RCC 7860 (cell line): Measurements from ENCODE around the gene DDX50.
"Not testable (repeated sequence)": the region's sequence is repeated elsewhere in the genome, so short reads cannot be mapped to it uniquely, and the experiment has no call there.

Experiments
- DNase-seq: peaks from one replicate; pipeline ENCODE4 v3.0.0-alpha.2; 2015; ENCODE audit warnings: low spot score
- FAIRE-seq: peaks from 2 replicates; lab custom pipeline; 2012; peaks lifted over from hg19 to GRCh38; lab: Jason Lieb, UNC

DDX50 gene

GRCh38 chr10:68975936-68976473 is 74.9 kb downstream of the DDX50 start:
- FAIRE-seq, DNase-seq: not testable (repeated sequence)

- FAIRE-seq, DNase-seq: not testable (repeated sequence)
Measured at GRCh38 chr10:68979738-68980137, 78.6 kb downstream of the DDX50 start.

- FAIRE-seq = no peak
- DNase-seq = no peak
Measured at GRCh38 chr10:68981074-68981473, 80.0 kb downstream of the DDX50 start.

GRCh38 chr10:68982389-68982788 is 81.3 kb downstream of the DDX50 start:
- no peak for DNase-seq
- FAIRE-seq = no peak

DNA sequence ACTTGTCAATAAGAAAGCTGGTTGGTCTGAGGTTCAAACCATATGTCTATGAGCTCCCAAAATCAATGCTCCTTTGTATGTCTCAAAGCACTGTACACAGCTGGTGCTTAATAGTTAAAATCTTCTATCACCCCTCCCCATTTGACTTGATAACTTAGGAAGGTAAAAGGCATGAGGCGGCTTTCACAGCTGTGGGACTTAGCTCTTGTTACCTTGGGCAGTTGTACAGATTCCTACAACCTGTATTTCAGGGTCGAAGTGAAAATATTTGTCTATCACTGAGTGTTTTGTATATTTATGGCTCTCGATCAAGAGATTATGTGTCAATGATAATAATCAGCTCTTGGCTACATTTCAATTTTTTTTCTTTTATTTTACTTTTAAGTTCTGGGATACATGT is 86.5 kb downstream of the DDX50 start:
- DNase-seq (no peak), FAIRE-seq (no peak)

GRCh38 chr10:68988530-68989316 is 87.6 kb downstream of the DDX50 start, which contains the start of gene KIFBP:
KIFBP (plus strand) TSS chr10:68988803; CDS start chr10:68988833, 30 bp downstream.
- peak; percentile 91 for FAIRE-seq
- DNase-seq = peak; percentile 96

- DNase-seq (no peak), FAIRE-seq (no peak)
Measured at GRCh38 chr10:68989317-68989990, 88.3 kb downstream of the DDX50 start.

DNA sequence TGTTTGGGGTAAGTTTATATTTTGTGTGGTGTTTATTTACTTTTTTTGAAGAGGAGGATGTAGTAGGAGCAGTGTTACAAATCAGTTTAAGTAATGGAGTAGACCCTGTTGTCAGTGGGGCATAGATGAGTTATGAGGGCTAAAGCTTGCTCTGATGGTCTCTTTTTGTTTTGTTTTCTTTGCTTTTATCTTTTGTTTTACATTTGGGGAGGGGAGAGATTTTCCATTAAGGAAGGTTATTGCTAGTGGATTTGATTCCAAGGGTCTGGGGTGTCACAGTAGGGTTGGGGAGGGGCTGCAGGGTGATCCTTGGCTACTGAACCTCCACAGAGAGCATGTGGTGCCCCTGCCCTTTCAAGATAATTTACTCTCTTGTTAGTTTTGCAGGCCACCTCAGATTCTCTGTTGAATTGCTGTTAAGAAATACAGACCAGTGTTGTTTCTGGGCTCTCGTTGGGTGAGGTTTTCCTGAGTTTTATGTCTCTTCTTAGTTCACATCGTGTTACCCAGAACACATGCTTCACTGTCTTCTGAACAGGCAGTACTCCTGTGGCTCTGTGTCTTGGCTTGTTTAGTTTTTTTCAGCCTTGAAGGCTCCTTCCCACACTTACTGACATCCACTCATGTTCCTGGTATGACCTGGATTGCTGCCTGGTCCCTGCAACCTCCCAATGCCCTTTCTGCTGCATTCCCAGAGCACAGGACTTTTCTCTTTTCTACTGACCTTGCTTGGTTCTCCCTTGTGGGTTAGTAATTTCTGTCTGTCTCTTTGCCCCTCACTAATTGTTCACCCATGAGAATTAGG is 91.7 kb downstream of the DDX50 start:
- DNase-seq (peak; percentile 44), FAIRE-seq (no peak)
